Heart left ventricle (tissue), 16 donors: ENCODE measurements around the gene SMTNL2. TPM values are rescaled to one million over a fixed set of nuclear protein-coding genes. Genes with fewer than 3 reads are reported as not detected.
A peak's percentile ranks its signal among the peaks of the same experiment; 100 is the strongest.

Experiments used
- ATAC-seq, 4 donors: fragments of 200-7000 bp; cut with Tn5 transposase; one replicate each; pipeline ENCODE4 v1.9.1; 2020 to 2022; ENCODE audit warnings: moderate library complexity in 4 of 4, mild to moderate bottlenecking in 3 of 4, moderate number of reproducible peaks in 1 of 4
- DNase-seq, 5 donors: peaks; one replicate each; pipeline ENCODE4 v3.0.0-alpha.2; 2020
- H3K27ac ChIP-seq, 12 donors: fragments of 200-600 bp; sonication (generic) in 4 of 12; one replicate each; pipeline versions ENCODE4 v1.5.0 to v1.8.0; 2016 to 2022; ENCODE audit warnings: mild to moderate bottlenecking in 2 of 12
- H3K27me3 ChIP-seq, 9 donors: fragments of 200-600 bp; sonication (generic) in 2 of 9; one replicate each; pipeline versions ENCODE4 v1.5.1 to v1.8.0; 2016 to 2022; ENCODE audit warnings: mild to moderate bottlenecking in 3 of 9
- H3K36me3 ChIP-seq, 9 donors: fragments of 200-600 bp; sonication (generic) in 2 of 9; one replicate each; pipeline versions ENCODE4 v1.5.0 to v1.8.0; 2018 to 2022; ENCODE audit warnings: mild to moderate bottlenecking in 2 of 9
- H3K4me1 ChIP-seq, 12 donors: fragments of 200-600 bp; sonication (generic) in 4 of 12; one replicate each; pipeline versions ENCODE4 v1.5.0 to v1.8.0; 2016 to 2022; ENCODE audit warnings: mild to moderate bottlenecking in 3 of 12
- H3K4me3 ChIP-seq, 12 donors: fragments of 200-600 bp; sonication (generic) in 4 of 12; one replicate each; pipeline versions ENCODE4 v1.5.0 to v1.8.0; 2017 to 2022; ENCODE audit warnings: mild to moderate bottlenecking in 9 of 12, moderate library complexity in 4 of 12
- H3K9me3 ChIP-seq, 12 donors: fragments of 200-600 bp; sonication (generic) in 4 of 12; one replicate each; pipeline versions ENCODE4 v1.5.0 to v1.8.0; 2016 to 2022; ENCODE audit warnings: mild to moderate bottlenecking in 1 of 12
- POLR2A ChIP-seq, 2 donors: fragments of 450-650 bp; IDR thresholded peaks; one replicate each; pipeline ENCODE4 v1.6.1; 2017; ENCODE audit warnings: antibody characterized with exemption in 2 of 2, mild to moderate bottlenecking in 2 of 2, moderate library complexity in 2 of 2
- WGBS, 4 donors: extraction: QIAGEN DNeasy Blood & Tissue Kit in 2 of 4; methylation state at CpG; one replicate each; pipeline versions ENCODE4 v1.1.5 to v1.1.7; 2013 to 2018; 5-methylcytosine and 5-hydroxymethylcytosine counted together
- intact Hi-C, 10 donors: fragments of 100-400 bp; cut with DNase I; formaldehyde crosslinking; loops; one replicate each; pipeline versions ENCODE4 v1.11.1 to v1.14.2; 2022
- polyA plus RNA-seq, 2 donors: library from polyadenylated mRNA; stranded (reverse); fragments of 200-250 nt; gene quantifications; one replicate each; pipeline ENCODE4 v1.2.3, GENCODE V29; 2013
- total RNA-seq, 9 donors: library from RNA; depleted of rRNA in 2 of 9; stranded (reverse); fragments of >200 nt in 2 of 9; fragmentation: NEBNext Ultra II Directional in 3 of 9; extraction: Animal tissue kit (Norgen Biotek cat#: 25700) in 3 of 9; gene quantifications; one replicate each; pipeline versions ENCODE4 v1.1.0 to v1.2.4, GENCODE V29; 2016 to 2023
- TF ChIP-seq, protein P1 (sequence below), 12 donors: fragments of 200-600 bp; sonication (generic) in 4 of 12; IDR thresholded peaks; one replicate each; pipeline versions ENCODE4 v1.5.0 to v1.8.0; 2018 to 2022; ENCODE audit warnings: antibody characterized with exemption in 12 of 12, mild to moderate bottlenecking in 5 of 12
- donor health status: ischemic (EF 13 %, LVEDD 7.1; RV severe dilation, severe dysfunction).
- donor health status: healthy with polysubstance abuse.
- donor health status: DM: no; HTN: yes; CAD: no.
- donor health status: DM: no; HTN: no; CAD: no.
- donor health status: ischemic (EF 25% LVEDD 6.9; RV normal size, moderate dysfunction).
- donor health status: ischemic (EF 25% LVEDD 5.7; RV mildly dilated, moderate dysfunction).
- donor health status: healthy.
- donor health status: DM: yes; HTN: yes; CAD: no.
- donor health status: ischemic (EF 35%, LVEDD 5.7; RV mildly dilated, moderate dysfunction).
- donor health status: nonischemic (EF 11% LVEDD 7.7; RV severe dilation, severe dysfunction).
- donor health status: DM: yes; HTN: yes; CAD: no.
- donor health status: PGD.
- donor health status: ischemic (EF 29% LVEDD 5.4; RV normal size, mild dysfunction).
- donor health status: nonischemic (EF 23%, LVEDD 6.1; RV moderate dilation, normal function).

Gene SMTNL2
- total and polyA plus RNA-seq, 11 donors = 2.1 to 47.5 (median 15.6) TPM

DNA sequence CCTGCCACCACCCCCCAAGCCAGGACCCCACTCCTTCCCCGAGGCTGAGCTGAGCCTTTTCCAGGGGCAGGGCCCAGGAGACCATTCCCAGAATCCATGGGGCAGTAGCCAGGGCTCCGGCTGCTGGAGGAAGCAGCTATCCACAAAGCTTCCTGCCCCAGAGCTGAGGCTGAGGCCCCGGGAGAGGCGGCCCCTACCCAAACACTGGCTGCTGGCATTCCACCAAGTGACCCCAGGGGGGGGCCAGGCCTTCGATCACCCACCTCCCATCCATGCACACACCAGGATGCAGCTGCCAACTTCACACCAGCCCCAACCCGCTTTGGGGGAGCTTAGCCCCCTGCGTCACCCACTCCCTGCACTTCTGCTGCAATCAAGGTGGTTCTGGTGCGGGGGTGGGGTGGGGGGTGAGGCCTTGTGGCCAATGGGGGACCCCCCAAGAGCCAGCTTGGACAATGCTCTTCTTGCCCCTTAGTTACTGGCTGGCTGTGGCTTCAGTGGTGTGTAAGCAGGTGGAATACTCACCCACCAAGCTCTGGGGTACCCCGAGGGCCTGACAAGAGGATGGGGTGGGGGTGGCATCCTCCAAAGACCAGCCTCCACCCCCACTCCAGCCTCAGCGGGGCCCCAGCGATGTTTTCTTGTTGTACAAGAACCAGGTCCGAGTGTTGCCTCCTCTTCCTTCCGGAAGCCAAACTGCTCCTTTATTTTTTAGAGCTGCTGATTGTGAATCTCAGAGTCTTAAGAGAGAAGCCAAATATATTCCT lies 45.9 kb upstream of the SMTNL2 start:
- Histone ChIP-seq H3K27me3 (no peaks in the 10 kb centered on the region), H3K4me3 (no peak overlapping the region), H3K27ac (peak overlapping the region in 10 of 12 donors; percentile 57 to 90 (median 72)), H3K9me3 (no peaks in the 10 kb centered on the region), H3K36me3 (peaks cover 0 to 51% (median 34%) of the 10 kb centered on the region in 9 donors), H3K4me1 (peaks cover 20 to 86% (median 57%) of the 10 kb centered on the region in 12 donors)
- peak in 2 of 5 donors; percentile 40 to 66 for DNase-seq
- 65 to 87% (median 77%) methylated on average over 9 to 13 of the region's 13 CpGs for WGBS, 4 donors
- intact Hi-C loops = loop anchor here in 5 of 10 donors (5.0 kb wide), 4 partner anchors 36 to 121 kb away; partner anchors contain the start of gene SPNS2 (in 2 of the 5)
- no peak for ATAC-seq
- TF ChIP-seq, protein P1, sequence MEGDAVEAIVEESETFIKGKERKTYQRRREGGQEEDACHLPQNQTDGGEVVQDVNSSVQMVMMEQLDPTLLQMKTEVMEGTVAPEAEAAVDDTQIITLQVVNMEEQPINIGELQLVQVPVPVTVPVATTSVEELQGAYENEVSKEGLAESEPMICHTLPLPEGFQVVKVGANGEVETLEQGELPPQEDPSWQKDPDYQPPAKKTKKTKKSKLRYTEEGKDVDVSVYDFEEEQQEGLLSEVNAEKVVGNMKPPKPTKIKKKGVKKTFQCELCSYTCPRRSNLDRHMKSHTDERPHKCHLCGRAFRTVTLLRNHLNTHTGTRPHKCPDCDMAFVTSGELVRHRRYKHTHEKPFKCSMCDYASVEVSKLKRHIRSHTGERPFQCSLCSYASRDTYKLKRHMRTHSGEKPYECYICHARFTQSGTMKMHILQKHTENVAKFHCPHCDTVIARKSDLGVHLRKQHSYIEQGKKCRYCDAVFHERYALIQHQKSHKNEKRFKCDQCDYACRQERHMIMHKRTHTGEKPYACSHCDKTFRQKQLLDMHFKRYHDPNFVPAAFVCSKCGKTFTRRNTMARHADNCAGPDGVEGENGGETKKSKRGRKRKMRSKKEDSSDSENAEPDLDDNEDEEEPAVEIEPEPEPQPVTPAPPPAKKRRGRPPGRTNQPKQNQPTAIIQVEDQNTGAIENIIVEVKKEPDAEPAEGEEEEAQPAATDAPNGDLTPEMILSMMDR (IDR thresholded peaks at IDR 0.05) = no peak
- TF ChIP-seq POLR2A (IDR thresholded peaks at IDR 0.05) = no peak

DNA sequence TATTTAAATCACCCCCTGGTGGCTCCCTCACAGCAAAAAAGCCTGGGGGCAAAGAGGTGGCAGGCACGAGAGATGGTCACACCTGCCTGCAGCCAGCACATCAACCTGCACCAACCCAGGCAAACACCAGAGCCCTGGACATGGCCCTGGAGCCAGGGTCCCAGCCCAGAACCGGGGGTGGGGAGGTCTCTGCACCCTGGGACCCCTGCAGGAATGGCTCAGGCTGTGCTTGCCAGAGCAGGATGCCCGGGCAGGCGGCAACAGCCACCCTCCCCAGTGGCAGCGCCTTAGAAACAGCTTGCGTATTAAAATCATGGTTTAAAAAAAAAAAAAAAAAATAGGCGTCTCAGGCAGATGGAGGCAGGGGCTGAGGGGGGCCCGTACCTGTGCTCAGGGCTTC lies 45.3 kb upstream of the SMTNL2 start:
- TF ChIP-seq POLR2A (IDR thresholded peaks at IDR 0.05) = no peak
- TF ChIP-seq, protein P1 (IDR thresholded peaks at IDR 0.05) = no peak
- 85 to 92% (median 92%) methylated on average over 8 of the region's 8 CpGs for WGBS, 4 donors
- DNase-seq (no peak), ATAC-seq (no peak)
- peaks cover 18 to 80% (median 52%) of the 10 kb centered on the region in 12 donors for H3K4me1 ChIP-seq
- H3K4me3 ChIP-seq = no peak overlapping the region
- intact Hi-C loops = loop anchor here in 5 of 10 donors (5.0 kb wide), 4 partner anchors 37 to 122 kb away; partner anchors contain the start of gene SPNS2 (in 2 of the 5)
- H3K27me3 ChIP-seq = no peaks in the 10 kb centered on the region
- peaks cover 0 to 57% (median 39%) of the 10 kb centered on the region in 9 donors for H3K36me3 ChIP-seq
- H3K27ac ChIP-seq = peak overlapping the region in 1 of 12 donors; percentile 86
- no peaks in the 10 kb centered on the region for H3K9me3 ChIP-seq

DNA sequence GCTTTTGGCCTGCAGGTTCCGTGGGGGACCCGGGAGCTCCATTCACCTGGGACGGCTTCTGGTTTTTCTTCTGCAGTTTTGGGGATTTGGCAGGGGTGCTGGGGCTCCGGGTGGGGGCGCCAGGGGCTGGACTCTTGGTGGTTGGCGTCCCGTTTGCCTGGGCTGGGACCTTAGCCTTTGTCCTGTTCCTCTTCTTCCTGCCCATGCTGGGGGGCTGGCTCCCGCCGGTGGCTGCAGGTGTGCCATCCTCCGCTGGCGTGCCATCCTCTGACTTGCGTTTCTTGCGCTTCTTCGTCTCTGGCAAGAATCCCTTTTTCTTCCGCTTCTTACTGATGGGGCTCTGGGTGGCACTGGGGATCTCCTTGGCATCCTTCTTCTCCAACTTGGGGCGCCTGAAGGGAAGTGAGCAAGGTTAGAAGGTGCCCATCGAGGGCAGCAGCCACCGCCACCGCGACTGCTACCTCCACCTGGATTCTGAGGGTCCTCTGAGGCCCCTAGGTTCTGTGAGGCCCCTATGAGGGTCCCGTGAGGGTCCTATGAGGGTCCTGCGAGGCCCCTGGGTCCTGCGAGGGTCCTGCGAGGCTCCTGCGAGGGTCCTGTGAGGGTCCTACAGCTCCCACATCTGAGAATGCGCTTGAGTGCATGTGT lies 44.6 kb upstream of the SMTNL2 start:
- H3K4me1 ChIP-seq = peaks cover 18 to 73% (median 46%) of the 10 kb centered on the region in 12 donors
- H3K9me3 ChIP-seq = no peaks in the 10 kb centered on the region
- ATAC-seq (no peak), DNase-seq (peak in 1 of 5 donors; percentile 21)
- intact Hi-C loops = loop anchor here in 8 of 10 donors (2.0 to 10.0 kb wide), 6 partner anchors 37 to 122 kb away; partner anchors contain the start of gene SPNS2 (in 2 of the 8)
- no peaks in the 10 kb centered on the region for H3K27me3 ChIP-seq
- TF ChIP-seq POLR2A (IDR thresholded peaks at IDR 0.05) = no peak
- TF ChIP-seq, protein P1 (IDR thresholded peaks at IDR 0.05) = no peak
- 92 to 95% (median 93%) methylated on average over 24 to 26 of the region's 26 CpGs for WGBS, 4 donors
- peak overlapping the region in 3 of 12 donors; percentile 14 to 61 (median 56) for H3K27ac ChIP-seq
- H3K36me3 ChIP-seq = peaks cover 0 to 64% (median 43%) of the 10 kb centered on the region in 9 donors
- no peak overlapping the region for H3K4me3 ChIP-seq
